Kidney epithelial cell (primary cell): ENCODE measurements around the gene SH3BP2. TPM values are rescaled to one million over a fixed set of nuclear protein-coding genes. Genes with fewer than 3 reads are reported as not detected.

Source experiments
- DNase-seq: peaks from one replicate; pipeline ENCODE4 v3.0.0-alpha.2; 2010; ENCODE audit warnings: low read depth
- H3K27me3 ChIP-seq: 2 replicates; pipeline ENCODE4 v1.6.0; 2011; ENCODE audit warnings: low read length; ENCODE audit not compliant: control insufficient read depth, insufficient read depth
- H3K36me3 ChIP-seq: 2 replicates; pipeline ENCODE4 v1.5.1; 2011; ENCODE audit warnings: low read length; ENCODE audit not compliant: control insufficient read depth, insufficient read depth
- H3K4me3 ChIP-seq: 2 replicates; pipeline ENCODE4 v1.5.1; 2011; ENCODE audit warnings: low read depth, mild to moderate bottlenecking, control low read depth, low read length
- CTCF ChIP-seq: IDR thresholded peaks from 2 replicates; pipeline ENCODE4 v1.5.1; 2011; ENCODE audit warnings: mild to moderate bottlenecking, moderate library complexity, low read length, control low read depth, inconsistent platforms; ENCODE audit not compliant: insufficient read depth, poor library complexity, severe bottlenecking
- total RNA-seq: library from RNA; depleted of rRNA; stranded (reverse); fragments of >200 nt; gene quantifications from 2 replicates; pipeline ENCODE4 v1.2.3, GENCODE V29; 2015

Gene SH3BP2
- total RNA-seq, 1 donor from 2014 or later, result 62.7 TPM

DNA sequence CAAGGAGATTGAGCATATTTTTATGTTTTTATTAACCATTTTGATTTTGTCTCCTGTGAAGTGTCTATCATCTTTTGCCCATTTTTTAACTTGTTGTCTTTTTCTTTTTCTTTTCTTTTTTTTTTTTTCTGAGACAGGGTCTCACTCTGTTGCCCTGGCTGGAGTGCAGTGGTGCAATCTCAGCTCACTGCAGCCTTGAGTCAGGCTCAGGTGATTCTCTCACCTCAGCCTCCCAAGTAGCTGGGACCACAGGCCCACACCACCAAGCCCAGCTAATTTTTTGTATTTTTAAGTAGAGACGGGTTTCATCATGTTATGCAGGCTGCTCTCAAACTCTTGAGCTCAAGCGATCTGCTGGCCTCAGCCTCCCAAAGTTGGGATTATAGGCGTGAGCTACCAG, 46.2 kb downstream of the SH3BP2 start:
- no peaks in the 10 kb centered on the region for H3K27me3 ChIP-seq
- no peak for TF ChIP-seq CTCF
- H3K36me3 ChIP-seq, result peaks cover 6% of the 10 kb centered on the region
- no peak overlapping the region for H3K4me3 ChIP-seq
- DNase-seq, result no peak

DNA sequence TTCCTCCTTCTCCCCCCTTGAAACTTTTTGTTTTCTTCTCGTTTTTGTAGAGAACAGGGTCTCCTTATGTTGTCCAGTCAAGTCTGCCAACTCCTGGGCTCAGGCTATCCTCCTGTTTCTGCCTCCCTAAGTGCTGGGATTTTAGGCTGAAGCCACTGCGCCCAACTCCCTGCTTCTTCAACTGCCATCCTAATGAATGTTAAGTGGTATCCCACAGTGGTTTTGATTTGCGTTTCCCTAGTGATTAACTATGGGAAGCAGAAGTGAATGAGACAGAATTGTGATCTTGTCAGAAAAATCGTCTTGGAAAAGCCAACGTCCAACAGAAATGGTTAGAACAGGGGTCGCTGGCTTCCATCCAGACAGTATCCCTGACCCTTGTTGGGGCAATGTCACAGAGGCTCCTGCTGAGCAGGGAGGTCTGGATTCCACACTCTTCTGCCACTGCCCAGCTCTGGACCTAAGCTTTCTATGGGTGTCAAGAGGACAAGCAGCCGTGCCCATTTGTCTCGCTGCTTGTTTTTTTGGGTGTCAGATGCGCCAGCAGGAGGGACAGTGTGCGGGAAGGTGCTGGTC, 49.9 kb downstream of the SH3BP2 start:
- no peak for TF ChIP-seq CTCF
- no peak for DNase-seq
- Histone ChIP-seq H3K27me3 (no peaks in the 10 kb centered on the region), H3K36me3 (no peaks in the 10 kb centered on the region), H3K4me3 (peak overlapping the region; percentile 75)

DNA sequence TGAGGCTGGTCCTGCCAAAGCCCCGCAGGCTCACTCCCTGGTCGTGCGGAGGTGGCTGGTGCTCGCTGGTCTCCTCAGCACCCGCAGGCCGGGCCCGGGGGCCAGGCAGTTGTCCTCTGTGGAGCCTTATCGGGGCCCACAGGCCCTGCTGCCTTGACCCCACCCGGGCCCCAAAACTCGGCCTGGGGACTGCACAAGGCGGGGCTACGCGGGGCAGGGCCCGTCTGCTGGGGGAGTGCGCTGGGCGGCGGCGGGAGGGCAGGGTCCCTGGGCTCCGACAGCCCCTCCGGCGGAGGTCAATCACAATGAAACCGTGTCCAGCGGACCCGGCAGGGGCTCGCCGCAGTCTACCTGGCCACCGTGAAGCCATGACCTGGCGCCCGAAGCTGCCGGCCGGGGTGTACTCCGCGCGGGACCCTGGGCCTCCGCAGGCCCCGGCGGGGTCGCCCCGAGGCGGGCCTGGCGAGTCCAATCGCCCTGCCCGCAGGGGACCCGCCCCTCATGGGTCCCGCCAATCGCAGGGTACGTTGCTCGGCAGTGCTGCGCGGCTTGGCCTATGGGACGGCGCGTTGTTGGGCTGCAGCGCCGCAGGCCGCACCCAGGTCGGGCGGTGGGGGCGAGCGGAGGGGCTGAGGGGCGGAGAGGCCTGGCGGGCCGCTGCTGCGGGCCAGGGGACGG, 50.5 kb downstream of the SH3BP2 start, which contains the start of gene ADD1:
Gene ADD1, plus strand, starts transcription at position 582 of the 678 bp plus-strand sequence. CDS start 32,072 bp downstream, outside the sequence.
- TF ChIP-seq CTCF, result no peak
- H3K4me3 ChIP-seq, result peak within 1 kb of the TSS; percentile 75
- no peaks in the 10 kb centered on the region for H3K36me3 ChIP-seq
- H3K27me3 ChIP-seq, result no peaks in the 10 kb centered on the region
- peak; percentile 69 for DNase-seq

- H3K36me3 ChIP-seq, result no peaks in the 10 kb centered on the region
- H3K4me3 ChIP-seq, result peak overlapping the region; percentile 75
- no peak for DNase-seq
- no peaks in the 10 kb centered on the region for H3K27me3 ChIP-seq
- no peak for TF ChIP-seq CTCF
Measured at GRCh38 chr4:2843941-2844584, 51.2 kb downstream of the SH3BP2 start.

DNA sequence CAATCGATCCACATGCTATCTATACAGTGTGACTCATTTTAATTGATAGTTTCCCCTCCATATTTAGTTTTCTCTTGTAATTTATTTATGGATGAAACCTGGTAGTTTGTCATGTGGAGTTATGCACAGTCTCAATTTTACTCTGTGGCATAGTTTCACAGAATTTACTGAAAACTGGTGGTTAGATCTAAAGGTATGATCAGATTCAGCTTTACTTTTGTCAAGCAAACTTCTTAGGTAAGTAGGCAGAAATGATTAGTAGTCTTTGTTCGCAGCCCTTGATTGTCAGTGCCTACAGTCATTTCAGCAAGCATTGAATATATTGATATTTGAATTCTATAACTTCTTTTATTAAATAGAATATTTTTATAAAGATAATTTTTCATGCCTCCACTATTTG, 53.3 kb downstream of the SH3BP2 start:
- no peak for DNase-seq
- TF ChIP-seq CTCF, result no peak
- no peak overlapping the region for H3K4me3 ChIP-seq

More for the DNA sequence above, 53.3 kb downstream of the SH3BP2 start:
- Histone ChIP-seq H3K36me3 (no peaks in the 10 kb centered on the region), H3K27me3 (no peaks in the 10 kb centered on the region)
